CD14-positive monocyte (primary cell): ENCODE measurements around the gene PLEKHD1. TPM values are rescaled to one million over a fixed set of nuclear protein-coding genes. Genes with fewer than 3 reads are reported as not detected.

Source experiments
- DNase-seq, 3 donors: peaks; one replicate each; pipeline ENCODE4 v3.0.0-alpha.2; 2011 to 2022
- H2AFZ ChIP-seq: 2 replicates; pipeline ENCODE4 v1.6.0; 2012; ENCODE audit warnings: mild to moderate bottlenecking, low read depth, low read length, inconsistent platforms; ENCODE audit not compliant: insufficient read depth, poor library complexity, severe bottlenecking
- H3K27ac ChIP-seq, 2 donors: 1 replicate in 1 of 2; 2 replicates in 1 of 2; pipeline ENCODE4 v1.5.1; 2012 to 2013; ENCODE audit warnings: low read length in 2 of 2, control low read depth in 1 of 2, inconsistent platforms in 1 of 2, low read depth in 1 of 2, mild to moderate bottlenecking in 1 of 2
- H3K27me3 ChIP-seq, 2 donors: one replicate each; pipeline versions ENCODE4 v1.6.0 to v1.6.1; 2011 to 2013; ENCODE audit warnings: low read length in 2 of 2; ENCODE audit not compliant: control insufficient read depth in 2 of 2, insufficient read depth in 2 of 2
- H3K36me3 ChIP-seq, 2 donors: replicated peaks in 1 of 2; 1 replicate in 1 of 2; 2 replicates in 1 of 2; pipeline versions ENCODE4 v1.5.1 to v1.6.1; 2012 to 2013; ENCODE audit warnings: low read length in 2 of 2, control low read depth in 1 of 2, inconsistent platforms in 1 of 2, mild to moderate bottlenecking in 1 of 2; ENCODE audit not compliant: insufficient read depth in 2 of 2, control insufficient read depth in 1 of 2
- H3K4me1 ChIP-seq, 2 donors: 1 replicate in 1 of 2; 2 replicates in 1 of 2; pipeline versions ENCODE4 v1.5.1 to v1.6.1; 2012 to 2013; ENCODE audit warnings: low read length in 2 of 2, control low read depth in 1 of 2, inconsistent platforms in 1 of 2, mild to moderate bottlenecking in 1 of 2, moderate library complexity in 1 of 2; ENCODE audit not compliant: insufficient read depth in 2 of 2, control insufficient read depth in 1 of 2
- H3K4me2 ChIP-seq: replicated peaks from 2 replicates; pipeline ENCODE3; 2012; ENCODE audit warnings: low read length, moderate library complexity, mild to moderate bottlenecking; ENCODE audit not compliant: poor library complexity, severe bottlenecking; ENCODE audit errors: extremely low read depth
- H3K4me3 ChIP-seq, 3 experiments: fragments of 200-600 bp in 1 of 3; sonication (generic) in 1 of 3; replicated peaks in 1 of 3; 1 replicate in 2 of 3; 2 replicates in 1 of 3; pipeline ENCODE4 v1.5.1; 2011 to 2013; ENCODE audit warnings: low read length in 3 of 3, mild to moderate bottlenecking in 3 of 3, control low read depth in 2 of 3, low read depth in 2 of 3, inconsistent platforms in 1 of 3, moderate library complexity in 1 of 3
- H3K79me2 ChIP-seq: 2 replicates; pipeline ENCODE4 v1.6.0; 2012; ENCODE audit warnings: mild to moderate bottlenecking, control low read depth, inconsistent platforms, low read length, moderate library complexity; ENCODE audit not compliant: insufficient read depth
- H3K9ac ChIP-seq: 2 replicates; pipeline ENCODE4 v1.6.0; 2017; ENCODE audit warnings: low read length, mild to moderate bottlenecking; ENCODE audit not compliant: insufficient read depth, poor library complexity, severe bottlenecking
- H3K9me3 ChIP-seq, 2 donors: replicated peaks in 1 of 2; 1 replicate in 1 of 2; 2 replicates in 1 of 2; pipeline versions ENCODE4 v1.5.1 to v1.6.1; 2012 to 2013; ENCODE audit warnings: low read length in 2 of 2, control low read depth in 1 of 2; ENCODE audit not compliant: control insufficient read depth in 1 of 2, insufficient read depth in 1 of 2
- H4K20me1 ChIP-seq: 2 replicates; pipeline ENCODE4 v1.6.0; 2012; ENCODE audit warnings: mild to moderate bottlenecking, low read length, control low read depth, moderate library complexity; ENCODE audit not compliant: insufficient read depth
- H3K27ac Mint-ChIP-seq, 7 donors: one replicate each; pipeline ENCODE4 v1.8.0; 2020; ENCODE audit warnings: mild to moderate bottlenecking in 7 of 7, mixed read lengths in 7 of 7, moderate library complexity in 6 of 7, inconsistent platforms in 2 of 7
- H3K27me3 Mint-ChIP-seq, 3 donors: one replicate each; pipeline ENCODE4 v1.8.0; 2021 to 2022; ENCODE audit warnings: low read depth in 3 of 3, mild to moderate bottlenecking in 3 of 3, mixed read lengths in 3 of 3, moderate library complexity in 3 of 3, inconsistent platforms in 1 of 3
- H3K36me3 Mint-ChIP-seq, 2 donors: one replicate each; pipeline ENCODE4 v1.8.0; 2020; ENCODE audit warnings: mixed read lengths in 2 of 2, inconsistent platforms in 1 of 2, mild to moderate bottlenecking in 1 of 2
- H3K4me1 Mint-ChIP-seq: one replicate; pipeline ENCODE4 v1.8.0; 2020; ENCODE audit warnings: mild to moderate bottlenecking, mixed read lengths
- H3K4me3 Mint-ChIP-seq, 2 donors: one replicate each; pipeline ENCODE4 v1.8.0; 2020; ENCODE audit warnings: mild to moderate bottlenecking in 2 of 2, mixed read lengths in 2 of 2, moderate library complexity in 1 of 2
- H3K9me3 Mint-ChIP-seq, 7 donors: one replicate each; pipeline ENCODE4 v1.8.0; 2020 to 2022; ENCODE audit warnings: mixed read lengths in 7 of 7, mild to moderate bottlenecking in 6 of 7, moderate library complexity in 6 of 7, inconsistent platforms in 2 of 7
- WGBS: methylation state at CpG from one replicate; pipeline ENCODE4 v1.1.5; 2013; ENCODE audit warnings: missing lambda C conversion rate; ENCODE audit not compliant: insufficient coverage; 5-methylcytosine and 5-hydroxymethylcytosine counted together
- intact Hi-C, 2 donors: fragments of 100-400 bp; cut with micrococcal nuclease; formaldehyde crosslinking; loops; one replicate each; pipeline versions ENCODE4 v1.15.0 to v1.15.1; 2023
- polyA plus RNA-seq, 3 donors: library from polyadenylated mRNA; depleted of rRNA in 1 of 3; unstranded in 2 of 3; stranded (reverse) in 1 of 3; fragments of 300-500 nt in 2 of 3; fragments of >200 nt in 1 of 3; fragmentation: Illumina TruSeq in 2 of 3; gene quantifications; 1 replicate in 2 of 3; 2 replicates in 1 of 3; pipeline ENCODE4 v1.2.3, GENCODE V29; 2012 to 2021
- TF ChIP-seq, protein P1 (sequence below): fragments of 200-600 bp; IDR thresholded peaks from one replicate; pipeline ENCODE4 v1.8.0; 2022; ENCODE audit warnings: antibody characterized with exemption, mild to moderate bottlenecking

PLEKHD1 gene
- polyA plus RNA-seq, 3 donors, result 0.09 TPM; not detected in 2

DNA sequence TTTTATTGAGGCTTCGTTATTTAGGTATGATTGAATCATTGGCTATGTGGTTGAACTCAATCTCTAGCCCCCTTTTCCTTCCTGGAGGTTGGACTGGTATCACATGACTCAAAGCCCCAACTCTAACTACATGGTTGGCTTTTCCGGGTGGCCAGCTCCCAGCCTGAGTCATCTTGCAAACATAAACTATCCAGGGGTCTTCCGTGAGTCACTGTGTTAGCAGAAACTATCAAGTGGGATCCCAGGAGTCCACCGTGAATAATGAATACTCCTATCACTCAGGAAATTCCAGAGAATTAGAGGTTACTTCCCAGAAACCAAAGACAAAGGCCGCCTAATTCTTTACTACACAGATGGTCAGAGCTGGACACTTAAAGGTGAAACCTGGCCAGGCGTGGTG is 19.7 kb upstream of the PLEKHD1 start:
- Mint-ChIP-seq H3K36me3 (peaks cover 23 to 26% of the 10 kb centered on the region in 2 donors), H3K27me3 (peaks cover 0 to 7% (median 0%) of the 10 kb centered on the region in 3 donors), H3K9me3 (no peaks in the 10 kb centered on the region), H3K27ac (no peak overlapping the region), H3K4me3 (no peak overlapping the region), H3K4me1 (peaks cover 16% of the 10 kb centered on the region)
- no peak overlapping the region for H3K9ac ChIP-seq
- no peak for DNase-seq
- TF ChIP-seq, protein P1, sequence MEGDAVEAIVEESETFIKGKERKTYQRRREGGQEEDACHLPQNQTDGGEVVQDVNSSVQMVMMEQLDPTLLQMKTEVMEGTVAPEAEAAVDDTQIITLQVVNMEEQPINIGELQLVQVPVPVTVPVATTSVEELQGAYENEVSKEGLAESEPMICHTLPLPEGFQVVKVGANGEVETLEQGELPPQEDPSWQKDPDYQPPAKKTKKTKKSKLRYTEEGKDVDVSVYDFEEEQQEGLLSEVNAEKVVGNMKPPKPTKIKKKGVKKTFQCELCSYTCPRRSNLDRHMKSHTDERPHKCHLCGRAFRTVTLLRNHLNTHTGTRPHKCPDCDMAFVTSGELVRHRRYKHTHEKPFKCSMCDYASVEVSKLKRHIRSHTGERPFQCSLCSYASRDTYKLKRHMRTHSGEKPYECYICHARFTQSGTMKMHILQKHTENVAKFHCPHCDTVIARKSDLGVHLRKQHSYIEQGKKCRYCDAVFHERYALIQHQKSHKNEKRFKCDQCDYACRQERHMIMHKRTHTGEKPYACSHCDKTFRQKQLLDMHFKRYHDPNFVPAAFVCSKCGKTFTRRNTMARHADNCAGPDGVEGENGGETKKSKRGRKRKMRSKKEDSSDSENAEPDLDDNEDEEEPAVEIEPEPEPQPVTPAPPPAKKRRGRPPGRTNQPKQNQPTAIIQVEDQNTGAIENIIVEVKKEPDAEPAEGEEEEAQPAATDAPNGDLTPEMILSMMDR, result no peak
- no peaks in the 10 kb centered on the region for H3K27me3 ChIP-seq
- H3K36me3 ChIP-seq, result peaks cover 17 to 26% of the 10 kb centered on the region in 2 donors
- H3K9me3 ChIP-seq, result no peaks in the 10 kb centered on the region
- peaks cover 14 to 15% of the 10 kb centered on the region in 2 donors for H3K4me1 ChIP-seq
- no peak overlapping the region for H2AFZ ChIP-seq
- no peak overlapping the region for H3K4me3 ChIP-seq
- intact Hi-C loops, result no loop called here
- WGBS, result 97% methylated on average over 5 of the region's 6 CpGs
- H4K20me1 ChIP-seq, result no peaks in the 10 kb centered on the region
- no peak overlapping the region for H3K4me2 ChIP-seq
- H3K27ac ChIP-seq, result no peak overlapping the region
- no peaks in the 10 kb centered on the region for H3K79me2 ChIP-seq

DNA sequence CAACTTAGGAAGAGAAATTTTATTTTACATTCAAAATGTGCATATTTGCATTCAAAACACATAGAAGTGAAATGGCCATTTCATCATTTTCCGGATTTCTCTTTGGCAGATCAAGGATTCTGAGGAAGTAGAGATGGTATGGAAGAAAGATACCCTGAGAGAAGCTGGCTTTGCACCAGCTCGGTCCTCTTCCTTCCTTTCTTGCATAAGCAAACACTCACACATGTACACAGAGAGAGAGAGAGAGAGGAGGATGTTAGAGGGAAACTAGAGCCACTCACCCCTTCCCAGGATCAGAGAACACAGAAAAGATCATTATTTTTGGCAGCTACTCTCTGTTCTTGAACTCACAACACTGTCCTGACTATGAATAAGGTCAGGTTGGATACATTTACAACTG is 15.6 kb upstream of the PLEKHD1 start:
- Histone ChIP-seq H3K4me2 (peak overlapping the region; percentile 7), H3K9ac (no peak overlapping the region), H3K27me3 (no peaks in the 10 kb centered on the region), H3K9me3 (no peaks in the 10 kb centered on the region), H3K36me3 (no peaks in the 10 kb centered on the region), H3K4me3 (no peak overlapping the region), H4K20me1 (no peaks in the 10 kb centered on the region), H3K27ac (peak overlapping the region in 1 of 2 donors; percentile 64), H3K79me2 (no peaks in the 10 kb centered on the region), H3K4me1 (peaks cover 14 to 15% of the 10 kb centered on the region in 2 donors), H2AFZ (no peak overlapping the region)
- Mint-ChIP-seq H3K4me3 (no peak overlapping the region), H3K27me3 (peaks cover 0 to 14% (median 3%) of the 10 kb centered on the region in 3 donors), H3K4me1 (peaks cover 16% of the 10 kb centered on the region), H3K27ac (peak overlapping the region in 3 of 7 donors; percentile 40 to 83 (median 50)), H3K36me3 (peaks cover 0 to 6% of the 10 kb centered on the region in 2 donors), H3K9me3 (peaks cover 0 to 3% (median 0%) of the 10 kb centered on the region in 7 donors)
- no CpG with 5 or more reads among the region's 2 CpGs for WGBS
- TF ChIP-seq, protein P1, result no peak
- intact Hi-C loops, result no loop called here
- peak; percentile 11 to 27 (median 16) for DNase-seq
